HepG2 (cell line): ENCODE data around the gene PREX1. TPM values are rescaled to one million over a fixed set of nuclear protein-coding genes. Genes with fewer than 3 reads are reported as not detected.
A peak's percentile ranks its signal among the peaks of the same experiment; 100 is the strongest.

ENCODE experiments used
- ATAC-seq: fragments of 200-7000 bp; cut with Tn5 transposase; 3 replicates; pipeline ENCODE4 v1.9.1; 2020; ENCODE audit warnings: mild to moderate bottlenecking, moderate library complexity
- BruUV-seq: library from RNA; stranded (reverse); fragments of 400-500 nt; replicated peaks from 2 replicates; lab custom pipeline; 2021; lab: Mats Ljungman, UMichigan
- CTCF ChIA-PET: fragments of 300-600 bp; formaldehyde crosslinking; extraction: SDS; loops from one replicate; lab custom pipeline; 2021; ENCODE audit warnings: low total read pairs, inconsistent platforms, low intra/inter-chr PET ratio; lab: Yijun Ruan, JAX
- POLR2A ChIA-PET: fragments of 350-600 bp; sonication (Branson Sonifier 250); formaldehyde crosslinking; loops from one replicate; lab custom pipeline; 2020; ENCODE audit warnings: antibody characterized with exemption, inconsistent platforms; lab: Yijun Ruan, JAX
- DNase-seq: peaks from one replicate; pipeline ENCODE4 v3.0.0-alpha.2; 2015; ENCODE audit warnings: low spot score
- FAIRE-seq: peaks from 3 replicates; lab custom pipeline; 2011; peaks lifted over from hg19 to GRCh38; lab: Jason Lieb, UNC
- H2AFZ ChIP-seq: one replicate; pipeline ENCODE4 v1.6.1; 2011; ENCODE audit warnings: low read length, inconsistent platforms
- H3K27ac ChIP-seq: fragments of 300-600 bp; 3 replicates; pipeline ENCODE4 v1.8.0; 2011; ENCODE audit warnings: mixed run types, mild to moderate bottlenecking, mixed read lengths, low read length, inconsistent platforms; ENCODE audit not compliant: insufficient read depth; ENCODE audit errors: extremely low read length
- H3K27me3 ChIP-seq, 2 experiments: fragments of 200-600 bp in 1 of 2; 2 replicates in 1 of 2; 3 replicates in 1 of 2; pipeline versions ENCODE4 v1.6.0 to v1.8.0; 2011; ENCODE audit warnings: low read length in 2 of 2, mild to moderate bottlenecking in 2 of 2, moderate library complexity in 2 of 2, inconsistent platforms in 1 of 2; ENCODE audit not compliant: insufficient read depth in 2 of 2, control insufficient read depth in 1 of 2
- H3K36me3 ChIP-seq, 2 experiments: fragments of 200-600 bp in 1 of 2; replicated peaks in 1 of 2; 2 replicates in 1 of 2; 3 replicates in 1 of 2; pipeline versions ENCODE4 v1.5.1 to v1.8.0; 2011; ENCODE audit warnings: low read length in 2 of 2, inconsistent platforms in 1 of 2; ENCODE audit not compliant: insufficient read depth in 2 of 2, control insufficient read depth in 1 of 2
- H3K4me1 ChIP-seq: 2 replicates; pipeline ENCODE4 v1.5.1; 2012; ENCODE audit warnings: low read length, inconsistent platforms; ENCODE audit not compliant: insufficient read depth
- H3K4me2 ChIP-seq: 2 replicates; pipeline ENCODE4 v1.6.0; 2011; ENCODE audit warnings: low read depth, low read length, inconsistent platforms
- H3K4me3 ChIP-seq, 3 experiments: fragments of 200-600 bp in 1 of 3; sonication (generic), shearing (Covaris generic) in 1 of 3; replicated peaks in 1 of 3; 2 replicates each; pipeline ENCODE4 v1.5.1; 2011 to 2016; ENCODE audit warnings: low read length in 3 of 3, inconsistent platforms in 2 of 3, low read depth in 2 of 3, mild to moderate bottlenecking in 2 of 3, control low read depth in 1 of 3, mixed read lengths in 1 of 3; ENCODE audit not compliant: insufficient read depth in 1 of 3
- H3K79me2 ChIP-seq: one replicate; pipeline ENCODE4 v1.6.1; 2011; ENCODE audit warnings: low read length, inconsistent platforms; ENCODE audit not compliant: insufficient read depth
- H3K9ac ChIP-seq: 2 replicates; pipeline ENCODE4 v1.6.0; 2011; ENCODE audit warnings: mild to moderate bottlenecking, low read depth, low read length, inconsistent platforms; ENCODE audit not compliant: insufficient read depth
- H3K9me3 ChIP-seq: 2 replicates; pipeline ENCODE4 v1.5.1; 2012; ENCODE audit warnings: mild to moderate bottlenecking, low read length
- H4K20me1 ChIP-seq: 2 replicates; pipeline ENCODE4 v1.6.0; 2011; ENCODE audit warnings: inconsistent platforms, mild to moderate bottlenecking, low read length, moderate library complexity; ENCODE audit not compliant: insufficient read depth
- CENPX ChIP-seq: sonication (generic); formaldehyde crosslinking; IDR thresholded peaks from 2 replicates; pipeline ENCODE4 v1.9.0; 2021; ENCODE audit warnings: mild to moderate bottlenecking, missing genetic modification reagents, moderate library complexity
- FOSL1 ChIP-seq: sonication (generic); formaldehyde crosslinking; IDR thresholded peaks from 2 replicates; pipeline ENCODE4 v1.9.0; 2021; ENCODE audit warnings: missing genetic modification reagents, borderline replicate concordance
- FOXO4 ChIP-seq: sonication (generic); formaldehyde crosslinking; conservative IDR thresholded peaks from 2 replicates; pipeline ENCODE4 v1.8.1; 2023; ENCODE audit warnings: missing genetic modification reagents
- IRF1 ChIP-seq: sonication (generic); formaldehyde crosslinking; IDR thresholded peaks from 2 replicates; pipeline ENCODE4 v1.4.0; 2020; ENCODE audit warnings: low read depth, mild to moderate bottlenecking, missing genetic modification reagents
- ZNF430 ChIP-seq: sonication (generic); formaldehyde crosslinking; IDR thresholded peaks from 2 replicates; pipeline ENCODE4 v1.9.0; 2021; ENCODE audit warnings: mild to moderate bottlenecking, missing genetic modification reagents
- ZNF549 ChIP-seq: sonication (generic); formaldehyde crosslinking; IDR thresholded peaks from 2 replicates; pipeline ENCODE4 v1.5.0; 2020; ENCODE audit warnings: missing genetic modification reagents
- ZNF747 ChIP-seq: sonication (generic); formaldehyde crosslinking; IDR thresholded peaks from 2 replicates; pipeline ENCODE4 v1.8.1; 2023; ENCODE audit warnings: missing genetic modification reagents, mild to moderate bottlenecking, borderline replicate concordance
- WGBS: methylation state at CpG from one replicate; pipeline ENCODE4 v1.1.6; 2017; ENCODE audit warnings: low lambda C conversion rate; 5-methylcytosine and 5-hydroxymethylcytosine counted together
- in situ Hi-C: cut with HindIII; loops from 2 replicates; pipeline ENCODE4 v1.10.0; 2017; ENCODE audit warnings: low pct_unique_long_range_greater_than_20kb; ENCODE audit not compliant: extremely low pct_ligation_motif_present
- intact Hi-C: fragments of 100-400 bp; cut with micrococcal nuclease; formaldehyde crosslinking; loops from one replicate; pipeline ENCODE4 v1.10.0; 2022; ENCODE audit not compliant: unreplicated experiment
- polyA plus RNA-seq, 8 experiments: library from polyadenylated mRNA; depleted of rRNA in 3 of 8; stranded (reverse) in 7 of 8; unstranded in 1 of 8; fragments of >200 nt; fragmentation: Illumina TruSeq in 4 of 8; extraction: Trizol in 4 of 8; gene quantifications; 2 replicates each; pipeline versions ENCODE4 v1.2.1 to v1.2.3, GENCODE V29; 2011 to 2016; ENCODE audit warnings: low read depth in 4 of 8, missing spikeins in 1 of 8, mixed read lengths in 1 of 8; ENCODE audit not compliant: insufficient read depth in 1 of 8
- total RNA-seq, 5 experiments: library from RNA; depleted of rRNA; stranded (reverse); fragments of >200 nt; fragmentation: Illumina TruSeq; extraction: Trizol; gene quantifications; 2 replicates each; pipeline ENCODE4 v1.2.3, GENCODE V29; 2016; ENCODE audit warnings: low read depth in 1 of 5

Gene PREX1
- total and polyA plus RNA-seq, 2 of the 13 experiments (the other 11 are each of a cell fraction or from before 2014, with no cell fraction given), result 0.02 to 0.04 TPM

GRCh38 chr20:48816282-48817205 is 11.3 kb downstream of the PREX1 start (continued):
- no peak for TF ChIP-seq ZNF549 (CRISPR knock-in tag)
- no peak for TF ChIP-seq CENPX (CRISPR knock-in tag)
- no peak for TF ChIP-seq FOSL1 (CRISPR knock-in tag)
- TF ChIP-seq ZNF747, result no peak
- TF ChIP-seq IRF1 (CRISPR knock-in tag), result no peak

GRCh38 chr20:48815537-48815936 is 12.3 kb downstream of the PREX1 start:
- H3K4me2 ChIP-seq, result no peak overlapping the region
- H3K27ac ChIP-seq, result no peak overlapping the region
- TF ChIP-seq ZNF430 (CRISPR knock-in tag) (no peak), FOXO4 (CRISPR knock-in tag) (0 out of 2 replicates have a peak, but pooled peaks have one; percentile 59)
- no peaks in the 10 kb centered on the region for H3K36me3 ChIP-seq
- ChIA-PET POLR2A (no interaction called here), CTCF (no interaction called here)
- no peak for FAIRE-seq
- DNase-seq, result no peak
- no peaks in the 10 kb centered on the region for H3K79me2 ChIP-seq
- H3K27me3 ChIP-seq, result peaks cover 3 to 78% of the 10 kb centered on the region in 2 experiments; a peak in 4 of 5 replicates
- no peaks in the 10 kb centered on the region; the same call in 1 of the 2 replicates for H4K20me1 ChIP-seq
- H2AFZ ChIP-seq, result no peak overlapping the region
- H3K4me3 ChIP-seq, result no peak overlapping the region
- no peaks in the 10 kb centered on the region for H3K4me1 ChIP-seq
- H3K9me3 ChIP-seq, result no peaks in the 10 kb centered on the region
- in situ Hi-C loops (no loop called here), intact Hi-C loops (loop anchor here (5.0 kb wide), 1 partner anchor 462 kb away; the partner anchor contains the start of gene ZNFX1)
- ATAC-seq, result no peak
- WGBS, result 34% methylated on average over 12 of the region's 12 CpGs
- no peak overlapping the region for H3K9ac ChIP-seq
- no TSS peak for BruUV-seq
